ENCODE data around the gene YBX1.
A peak's percentile ranks its signal among the peaks of the same experiment; 100 is the strongest.
"Not testable (repeated sequence)": the region's sequence is repeated elsewhere in the genome, so short reads cannot be mapped to it uniquely, and the experiment has no call there.

The YBX1 gene

GRCh38 chr1:42690477-42691156 lies 8.4 kb downstream of the YBX1 start:
- no peak for DNase-seq

DNA sequence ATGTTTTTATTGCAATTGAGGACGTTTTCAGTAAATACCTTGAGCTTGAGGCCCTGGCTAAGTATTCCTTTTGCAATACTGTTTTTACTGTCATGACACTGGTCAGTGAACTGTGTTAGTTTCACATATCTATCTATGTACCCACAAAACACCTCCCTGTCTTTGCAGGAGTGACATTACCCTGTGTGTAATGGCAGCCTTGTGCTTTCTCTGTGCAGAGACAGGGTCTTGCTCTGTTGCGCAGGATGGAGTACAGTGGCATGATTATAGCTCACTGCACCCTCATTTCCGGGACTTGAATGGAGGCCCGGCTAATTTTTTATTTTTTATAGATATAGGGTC lies 8.9 kb downstream of the YBX1 start:
- DNase-seq, result no peak

DNA sequence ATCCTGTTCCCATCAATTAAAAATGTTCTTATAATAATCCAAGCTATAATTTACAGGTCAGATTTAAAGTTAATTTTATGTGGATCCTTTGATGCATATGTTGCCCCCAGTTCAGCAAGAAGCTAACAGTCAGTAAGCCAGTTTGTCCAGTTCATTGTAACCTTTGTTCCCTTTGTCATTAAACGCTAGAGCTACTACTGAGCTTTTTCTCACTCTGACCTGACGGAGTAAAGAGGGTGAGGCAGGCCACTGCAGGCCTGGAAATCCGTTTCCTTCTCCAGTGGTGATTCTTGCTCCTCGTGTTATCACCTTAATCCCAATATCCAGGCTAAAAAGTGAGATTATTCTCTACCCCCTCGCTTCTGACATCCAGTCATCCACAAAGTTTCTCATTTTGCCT lies 10.2 kb downstream of the YBX1 start:
- DNase-seq, result no peak

- no peak for DNase-seq
These were observed 10.7 kb downstream of the YBX1 start for GRCh38 chr1:42692911-42693310.

- no peak for DNase-seq
These were observed 16.0 kb downstream of the YBX1 start for GRCh38 chr1:42698081-42698813.

- no peak for DNase-seq
These were observed 17.8 kb downstream of the YBX1 start for GRCh38 chr1:42700006-42700405.

- no peak for DNase-seq
These were observed 21.8 kb downstream of the YBX1 start for GRCh38 chr1:42703888-42704464.

DNA sequence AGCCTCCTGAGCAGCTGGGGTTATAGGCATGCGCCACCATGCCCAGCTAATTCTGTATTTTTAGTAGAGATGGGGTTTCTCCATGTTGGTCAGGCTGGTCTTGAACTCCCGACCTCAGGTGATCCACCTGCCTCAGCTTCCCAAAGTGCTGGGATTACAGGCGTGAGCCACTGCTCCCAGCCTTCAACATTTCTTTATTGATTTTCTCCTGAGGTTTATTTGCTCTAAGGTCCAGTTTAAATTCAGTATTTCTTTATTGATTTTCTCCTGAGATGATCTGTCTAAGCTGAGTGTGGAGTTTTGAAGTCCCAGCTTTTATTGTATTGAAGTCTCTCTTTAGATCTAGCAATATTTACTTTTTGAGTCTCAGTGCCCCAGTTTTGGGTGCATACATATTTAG lies 30.6 kb downstream of the YBX1 start:
- DNase-seq, result not testable (repeated sequence)

DNA sequence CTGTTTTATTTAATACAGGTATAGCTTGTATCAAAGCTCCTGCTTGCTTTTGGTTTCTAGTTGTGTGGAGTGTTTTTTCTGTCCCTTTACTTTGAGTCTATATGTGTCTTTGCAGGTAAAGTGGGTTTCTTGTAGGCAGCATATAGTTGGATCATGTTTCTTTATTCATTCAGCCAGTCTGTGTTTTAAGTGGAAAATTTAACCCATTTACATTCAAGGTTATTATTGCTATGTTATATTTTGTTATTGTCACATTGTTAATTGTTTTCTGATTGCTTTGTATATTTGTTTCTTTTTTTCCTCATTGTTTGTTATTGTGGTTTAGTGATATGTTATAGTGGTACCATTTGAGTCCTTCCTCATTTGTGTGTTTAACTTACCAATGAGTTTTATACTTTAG lies 31.1 kb downstream of the YBX1 start:
- DNase-seq, result no peak

DNA sequence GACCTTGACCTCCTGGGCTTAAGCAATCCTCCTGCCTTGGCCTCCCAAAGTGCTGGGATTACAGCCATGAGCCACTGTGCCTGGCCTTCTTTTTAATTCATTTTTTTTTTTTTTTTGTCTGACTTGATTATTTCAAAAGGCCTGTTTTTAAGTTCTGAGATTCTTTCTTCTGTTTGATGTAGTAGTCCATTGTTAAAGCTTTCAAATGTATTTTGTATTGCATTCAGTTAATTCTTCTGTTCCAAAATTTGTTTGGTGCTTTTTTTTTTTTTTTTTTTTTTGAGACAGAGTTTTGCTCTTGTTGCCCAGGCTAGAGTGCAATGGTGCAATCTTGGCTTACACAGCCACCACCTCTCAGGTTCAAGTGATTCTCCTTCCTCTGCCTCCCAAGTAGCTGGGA lies 32.2 kb downstream of the YBX1 start:
- not testable (repeated sequence) for DNase-seq

- DNase-seq, result no peak
These were observed 38.6 kb downstream of the YBX1 start for GRCh38 chr1:42720868-42721267.

- no peak for DNase-seq
These were observed 39.7 kb downstream of the YBX1 start for GRCh38 chr1:42721926-42722325.

DNA sequence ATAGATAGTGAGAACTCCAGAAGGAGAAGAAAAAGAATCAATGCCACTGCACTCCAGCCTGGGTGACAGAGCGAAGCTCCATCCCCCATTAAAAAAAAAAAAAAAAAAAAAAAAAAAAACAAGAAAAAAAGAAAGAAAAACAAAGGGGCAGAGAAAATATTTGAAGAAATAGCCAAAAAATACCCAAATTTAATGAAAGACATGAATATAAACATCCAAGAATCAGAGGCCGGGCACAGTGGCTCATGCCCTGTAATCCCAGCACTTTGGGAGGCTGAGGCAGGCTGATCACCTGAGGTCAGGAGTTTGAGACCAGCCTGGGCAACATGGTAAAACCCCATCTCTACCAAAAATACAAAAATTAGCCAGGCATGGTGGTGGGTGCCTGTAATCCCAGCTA lies 40.2 kb downstream of the YBX1 start:
- not testable (repeated sequence) for DNase-seq

GRCh38 chr1:42723511-42723910 lies 41.3 kb downstream of the YBX1 start:
- no peak for DNase-seq

DNA sequence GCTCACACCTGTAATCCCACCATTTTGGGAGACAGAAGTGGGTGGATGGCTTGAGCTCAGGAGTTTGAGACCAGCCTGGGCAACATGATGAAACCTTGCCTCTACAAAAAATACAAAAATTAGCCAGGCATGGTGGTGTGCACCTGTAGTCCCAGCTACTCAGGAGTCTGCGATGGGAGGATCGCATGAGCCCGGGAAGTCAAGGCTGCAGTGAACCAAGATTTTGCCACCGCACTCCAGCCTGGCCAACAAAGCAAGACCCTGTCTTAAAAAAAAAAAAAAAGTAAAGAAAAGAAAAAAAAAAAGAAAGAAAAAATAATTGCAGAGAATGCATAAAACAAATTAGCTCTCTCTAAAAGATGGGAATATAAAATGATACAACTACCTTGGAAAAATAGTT lies 43.6 kb downstream of the YBX1 start:
- not testable (repeated sequence) for DNase-seq

GRCh38 chr1:42730002-42730401 lies 47.8 kb downstream of the YBX1 start:
- no peak for DNase-seq

- peak; percentile 70 to 79 for DNase-seq
These were observed 48.8 kb downstream of the YBX1 start for GRCh38 chr1:42730988-42731387.

- no peak for DNase-seq
These were observed 49.4 kb downstream of the YBX1 start for GRCh38 chr1:42731585-42731984.

DNA sequence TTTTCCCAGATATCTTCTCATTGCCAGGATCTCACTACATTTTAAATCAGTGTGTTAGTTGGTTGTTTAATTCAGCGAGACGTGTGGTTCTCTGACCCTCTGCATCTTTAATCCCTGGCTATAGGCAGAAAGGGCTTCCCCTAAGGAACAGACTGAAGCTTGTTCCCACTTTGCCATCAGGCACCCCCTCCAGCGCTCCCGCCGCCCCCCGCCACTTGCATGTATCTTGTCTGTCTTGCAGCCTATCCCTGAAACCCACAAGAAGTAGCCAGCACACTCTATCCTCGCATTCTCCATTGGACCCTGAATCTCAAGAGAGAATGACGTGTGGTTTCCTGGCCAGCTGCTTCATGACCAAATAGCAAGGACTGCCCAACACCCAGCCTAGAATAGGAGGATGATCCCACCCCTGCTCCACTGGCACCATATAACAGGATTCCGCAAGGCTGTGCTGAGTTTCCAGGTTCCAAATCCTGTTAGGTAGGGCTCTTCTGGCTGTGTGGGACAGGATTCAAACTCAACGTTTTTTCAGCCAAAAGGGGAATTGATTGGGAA lies 50.0 kb downstream of the YBX1 start:
- no peak for DNase-seq

DNA sequence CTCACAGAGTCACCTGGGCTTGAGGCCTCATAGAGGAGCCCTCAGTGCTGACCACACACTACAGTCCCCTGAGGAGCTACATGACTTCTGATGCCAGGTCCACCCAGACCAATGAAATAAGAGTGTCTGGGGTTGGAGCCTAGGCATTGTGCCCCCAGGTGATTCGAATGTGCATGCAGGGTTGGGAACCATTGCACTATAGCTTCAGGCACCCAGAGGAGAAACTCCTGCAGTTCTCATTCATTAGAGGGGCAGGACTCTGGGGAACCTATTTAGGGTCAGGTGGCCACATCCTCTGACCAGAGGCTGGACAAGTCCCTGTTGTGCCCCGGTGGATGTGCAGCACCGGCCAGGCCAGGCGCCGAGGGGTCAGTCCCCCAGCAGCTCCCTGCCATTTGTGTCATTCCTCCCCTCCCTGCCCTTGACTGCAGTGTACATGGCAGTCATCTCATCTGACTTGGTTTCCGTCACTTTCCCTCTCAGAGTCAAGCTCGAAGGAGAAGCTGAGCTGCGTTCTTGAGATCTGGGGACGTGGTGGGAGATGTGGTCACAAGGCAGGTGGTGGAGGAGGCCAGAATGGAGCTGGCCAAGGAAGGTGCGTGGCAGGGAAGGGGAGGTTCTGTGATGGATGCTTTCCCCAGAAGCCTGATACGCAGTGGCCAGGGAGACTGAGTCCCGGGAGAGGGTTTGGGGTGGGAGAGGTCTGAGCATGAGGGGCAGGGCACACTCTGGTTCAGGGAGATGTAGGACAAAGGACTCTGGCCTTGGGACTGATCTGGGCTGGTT lies 51.4 kb downstream of the YBX1 start:
- DNase-seq, result no peak

DNA sequence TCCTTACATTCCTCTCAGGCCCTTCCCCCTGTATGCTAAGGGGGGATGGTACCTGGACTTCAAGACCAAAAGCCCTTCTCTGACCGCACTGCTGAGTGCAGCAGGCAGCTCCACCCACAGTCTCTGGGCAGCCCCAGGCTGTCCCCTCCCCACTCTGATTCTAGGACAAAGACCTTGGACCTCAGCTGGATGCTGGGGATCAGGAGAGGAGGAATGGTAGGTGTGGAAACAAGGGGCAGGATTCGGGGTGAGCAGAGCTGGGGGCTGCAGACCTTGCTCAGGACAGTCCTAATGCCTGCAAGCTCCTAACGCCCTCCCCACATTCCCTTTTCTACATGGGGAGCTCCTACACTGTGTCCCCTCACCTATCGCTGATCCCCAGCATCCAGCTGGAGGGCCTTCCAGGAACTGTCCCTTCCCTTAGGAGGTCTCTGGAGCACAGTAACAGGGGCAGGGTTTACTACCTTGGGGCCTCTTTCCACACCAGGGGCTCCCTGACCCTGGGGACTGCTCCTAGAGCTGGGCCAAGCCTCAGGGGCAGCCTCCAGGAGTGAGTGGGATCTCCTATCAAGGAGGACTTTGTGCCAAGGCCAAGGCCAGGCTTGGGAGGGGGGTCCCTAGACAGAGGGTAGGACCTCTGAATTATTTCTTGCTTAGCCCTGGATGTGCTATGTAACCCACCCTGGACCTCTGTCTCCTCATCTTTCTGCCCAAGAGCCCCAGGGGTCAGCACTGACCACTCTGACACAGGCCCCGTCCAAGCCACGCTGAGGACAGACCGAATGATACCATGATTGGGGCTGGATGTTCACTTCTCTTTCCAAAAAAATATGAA lies 52.2 kb downstream of the YBX1 start:
- no peak for DNase-seq

DNA sequence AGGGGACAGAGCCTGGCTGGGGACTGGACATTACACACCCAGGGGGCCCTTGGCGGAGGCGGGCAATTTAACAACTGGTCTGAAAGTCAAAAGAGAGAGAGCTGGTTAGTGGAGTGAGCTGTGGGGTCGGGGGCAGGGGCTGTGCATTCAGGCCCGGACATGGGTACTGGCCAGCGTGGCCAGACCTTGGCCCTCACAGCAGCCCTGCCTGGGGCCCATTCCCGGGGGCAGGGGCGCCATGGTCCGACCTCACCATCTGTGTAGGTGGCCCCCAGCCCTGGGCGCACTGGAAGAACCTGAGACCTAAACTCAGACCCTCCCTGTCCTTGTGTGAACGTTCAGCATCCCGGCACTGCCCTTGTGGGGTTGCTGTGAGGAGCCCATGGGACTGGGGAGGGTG lies 52.8 kb downstream of the YBX1 start:
- no peak for DNase-seq
